OCI-LY3 (cell line): ENCODE results near the gene MOGAT3.

Experiments
- H2AFZ ChIP-seq: fragments of 200-600, 300-600 bp; shearing (Covaris generic); 2 replicates; pipeline ENCODE4 v1.6.0; 2014; ENCODE audit warnings: antibody characterized with exemption, low read depth, low read length
- H3K27ac ChIP-seq: fragments of 200-600, 300-600 bp; sonication (generic); 2 replicates; pipeline ENCODE4 v1.5.1; 2014; ENCODE audit warnings: mild to moderate bottlenecking, low read length, moderate library complexity, mixed read lengths
- H3K27me3 ChIP-seq: fragments of 200-600, 300-600 bp; sonication (generic); 2 replicates; pipeline ENCODE4 v1.6.1; 2014; ENCODE audit warnings: low read depth, low read length, mixed read lengths
- H3K36me3 ChIP-seq: fragments of 200-600, 300-600 bp; sonication (generic); replicated peaks from 2 replicates; pipeline ENCODE3; 2014; ENCODE audit warnings: low read depth, low read length, mixed read lengths
- H3K4me1 ChIP-seq: fragments of 300-600, 200-600 bp; sonication (generic); 2 replicates; pipeline ENCODE4 v1.6.1; 2014; ENCODE audit warnings: low read length, mixed read lengths
- H3K4me2 ChIP-seq: fragments of 200-600, 300-600 bp; sonication (generic); 2 replicates; pipeline ENCODE4 v1.6.1; 2014; ENCODE audit warnings: low read length, mixed read lengths
- H3K4me3 ChIP-seq: fragments of 300-600, 200-600 bp; sonication (generic); 2 replicates; pipeline ENCODE4 v1.5.1; 2014; ENCODE audit warnings: antibody characterized with exemption, mild to moderate bottlenecking, low read length, moderate library complexity
- H3K79me2 ChIP-seq: fragments of 300-600, 200-600 bp; shearing (Covaris generic); 2 replicates; pipeline ENCODE4 v1.6.1; 2014; ENCODE audit warnings: mild to moderate bottlenecking, low read length, mixed read lengths
- H3K9ac ChIP-seq: fragments of 300-600, 200-600 bp; shearing (Covaris generic); 2 replicates; pipeline ENCODE4 v1.6.0; 2014; ENCODE audit warnings: mild to moderate bottlenecking, low read length, moderate library complexity
- H3K9me3 ChIP-seq: fragments of 200-600, 300-600 bp; shearing (Covaris generic); 2 replicates; pipeline ENCODE4 v1.6.1; 2014; ENCODE audit warnings: low read length, mixed read lengths; ENCODE audit not compliant: insufficient read depth
- H4K20me1 ChIP-seq: fragments of 200-600, 300-600 bp; sonication (generic); 2 replicates; pipeline ENCODE4 v1.6.1; 2016; ENCODE audit warnings: low read length, mixed read lengths; ENCODE audit not compliant: insufficient read depth
- CTCF ChIP-seq: fragments of 200-600, 300-600 bp; sonication (generic); IDR thresholded peaks from 2 replicates; pipeline ENCODE4 v1.5.1; 2014; ENCODE audit warnings: antibody characterized with exemption, low read length, low read depth
- EZH2phosphoT487 ChIP-seq: fragments of 200-600 bp; shearing (Covaris generic); IDR thresholded peaks from 2 replicates; pipeline ENCODE4 v1.6.1; 2018; ENCODE audit warnings: antibody characterized with exemption, mixed run types, low read depth

The MOGAT3 gene

GRCh38 chr7:101186194-101186593, 14.6 kb downstream of the MOGAT3 start:
- H3K4me3 ChIP-seq: no peak overlapping the region
- H3K9ac ChIP-seq: no peak overlapping the region
- H2AFZ ChIP-seq: no peak overlapping the region
- H3K27me3 ChIP-seq: no peaks in the 10 kb centered on the region
- no peaks in the 10 kb centered on the region for H4K20me1 ChIP-seq
- no peaks in the 10 kb centered on the region for H3K79me2 ChIP-seq
- no peaks in the 10 kb centered on the region for H3K9me3 ChIP-seq
- peaks cover 12% of the 10 kb centered on the region for H3K4me1 ChIP-seq
- no peak overlapping the region for H3K27ac ChIP-seq
- no peaks in the 10 kb centered on the region for H3K36me3 ChIP-seq
- TF ChIP-seq EZH2phosphoT487 (no peak), CTCF (no peak)
- no peak overlapping the region for H3K4me2 ChIP-seq

GRCh38 chr7:101185258-101185839, 15.5 kb downstream of the MOGAT3 start:
- no peaks in the 10 kb centered on the region for H3K36me3 ChIP-seq
- no peaks in the 10 kb centered on the region for H3K79me2 ChIP-seq
- no peak overlapping the region for H3K4me2 ChIP-seq
- no peaks in the 10 kb centered on the region for H4K20me1 ChIP-seq
- H3K9me3 ChIP-seq: no peaks in the 10 kb centered on the region
- H3K27me3 ChIP-seq: no peaks in the 10 kb centered on the region
- H3K9ac ChIP-seq: no peak overlapping the region
- H3K4me1 ChIP-seq: peaks cover 12% of the 10 kb centered on the region
- H2AFZ ChIP-seq: no peak overlapping the region
- no peak overlapping the region for H3K4me3 ChIP-seq
- no peak overlapping the region for H3K27ac ChIP-seq
- TF ChIP-seq CTCF (no peak), EZH2phosphoT487 (no peak)

GRCh38 chr7:101180130-101180755, 20.6 kb downstream of the MOGAT3 start, which contains the start of gene NAT16:
NAT16 (minus strand) TSS chr7:101180293; CDS start chr7:101174807, 5,486 bp downstream.
- TF ChIP-seq CTCF (no peak), EZH2phosphoT487 (no peak)
- no peak within 1 kb of the TSS for H3K4me3 ChIP-seq
- H3K4me2 ChIP-seq: no peak within 1 kb of the TSS
- H3K36me3 ChIP-seq: no peaks in the 10 kb centered on the region
- no peak within 1 kb of the TSS for H3K27ac ChIP-seq
- peaks cover 7% of the 10 kb centered on the region for H3K4me1 ChIP-seq
- no peak within 1 kb of the TSS for H3K9ac ChIP-seq
- peaks cover 3% of the 10 kb centered on the region; the same call in 1 of the 2 replicates for H3K27me3 ChIP-seq
- H3K9me3 ChIP-seq: no peaks in the 10 kb centered on the region
- no peak within 1 kb of the TSS for H2AFZ ChIP-seq
- no peaks in the 10 kb centered on the region for H3K79me2 ChIP-seq
- H4K20me1 ChIP-seq: no peaks in the 10 kb centered on the region

GRCh38 chr7:101179713-101180112, 21.1 kb downstream of the MOGAT3 start:
- H3K36me3 ChIP-seq: no peaks in the 10 kb centered on the region
- H3K27me3 ChIP-seq: peaks cover 3% of the 10 kb centered on the region; the same call in 1 of the 2 replicates
- no peak overlapping the region for H2AFZ ChIP-seq
- no peak for TF ChIP-seq CTCF
- no peak for TF ChIP-seq EZH2phosphoT487
- H3K4me1 ChIP-seq: peaks cover 7% of the 10 kb centered on the region
- H3K4me3 ChIP-seq: no peak overlapping the region
- H3K79me2 ChIP-seq: no peaks in the 10 kb centered on the region
- H3K9me3 ChIP-seq: no peaks in the 10 kb centered on the region
- H3K27ac ChIP-seq: no peak overlapping the region
- H3K4me2 ChIP-seq: no peak overlapping the region
- no peaks in the 10 kb centered on the region for H4K20me1 ChIP-seq
- no peak overlapping the region for H3K9ac ChIP-seq
